ENCODE data around the gene CENPQ. TPM values are rescaled to one million over a fixed set of nuclear protein-coding genes. Genes with fewer than 3 reads are reported as not detected.

Gene CENPQ
- total RNA-seq, 1 experiment from 2014 or later = 11.3 TPM

- Histone ChIP-seq H3K4me3 (replicated peaks in 1 of 2; ENCODE audit: low read depth in 1 of 2, low read length in 2 of 2) (peak overlapping the region; percentile 76 to 97), H3K4me2 (ENCODE audit: low read length) (peak overlapping the region; percentile 87), H3K9me3 (ENCODE audit: control insufficient read depth in 1 of 2, insufficient read depth in 1 of 2, low read depth in 1 of 2, low read length in 2 of 2) (no peaks in the 10 kb centered on the region), H3K27ac (ENCODE audit: low read depth, low read length) (no peak overlapping the region), H3K4me1 (ENCODE audit: control insufficient read depth in 1 of 2, insufficient read depth in 2 of 2, low read length in 2 of 2) (peaks cover 3 to 14% of the 10 kb centered on the region in 2 experiments; a peak in 2 of 4 replicates), H2AFZ (ENCODE audit: low read depth, low read length, poor library complexity, severe bottlenecking) (no peak overlapping the region), H3K9me2 (ENCODE audit: insufficient read depth) (no peaks in the 10 kb centered on the region), H3K36me3 (ENCODE audit: control insufficient read depth in 1 of 2, insufficient read depth in 2 of 2, low read length in 2 of 2) (no peaks in the 10 kb centered on the region), H3K27me3 (ENCODE audit: insufficient read depth, low read length) (no peaks in the 10 kb centered on the region), H3K79me2 (ENCODE audit: insufficient read depth, low read length) (peaks cover 38% of the 10 kb centered on the region), H3K9ac (ENCODE audit: low read length) (peak overlapping the region; percentile 74), H4K20me1 (ENCODE audit: insufficient read depth) (no peaks in the 10 kb centered on the region)
- ChIA-PET RAD21 (ENCODE audit: low non-redundant PET in 1 of 2, low total read pairs in 2 of 2, uncharacterized antibody in 2 of 2, unreplicated experiment in 2 of 2) (no interaction called here), CTCF (no interaction called here), POLR2A (no interaction called here)
- BruUV-seq (replicated peaks) = no TSS peak
- ATAC-seq = no peak
- no peak for DNase-seq (ENCODE audit: low read depth, low spot score)
- intact Hi-C loops (cut with micrococcal nuclease) = no loop called here
- TF ChIP-seq TCF7L2 (IDR thresholded peaks at IDR 0.05; ENCODE audit: borderline replicate concordance, extremely low read depth, insufficient read depth, insufficient read length) (no peak), SP1 (IDR thresholded peaks at IDR 0.05; ENCODE audit: low read depth) (no peak), YY1 (IDR thresholded peaks at IDR 0.05; ENCODE audit: extremely low read depth, insufficient replicate concordance, low read depth, low read length) (no peak), POLR2AphosphoS5 (IDR thresholded peaks at IDR 0.05; ENCODE audit: low read depth, low read length) (no peak), FOSL1 (IDR thresholded peaks at IDR 0.05; ENCODE audit: low read depth) (no peak), EZH2 (IDR thresholded peaks at IDR 0.05) (no peak), EZH2phosphoT487 (IDR thresholded peaks at IDR 0.05; ENCODE audit: borderline replicate concordance) (no peak), ELF1 (IDR thresholded peaks at IDR 0.05; ENCODE audit: borderline replicate concordance, low read depth) (no peak), ZNF274 (IDR thresholded peaks at IDR 0.05; ENCODE audit: low read depth, low read length) (no peak), SRF (IDR thresholded peaks at IDR 0.05; ENCODE audit: low read depth) (no peak), ATF3 (IDR thresholded peaks at IDR 0.05) (no peak)
- TF ChIP-seq, protein P1, sequence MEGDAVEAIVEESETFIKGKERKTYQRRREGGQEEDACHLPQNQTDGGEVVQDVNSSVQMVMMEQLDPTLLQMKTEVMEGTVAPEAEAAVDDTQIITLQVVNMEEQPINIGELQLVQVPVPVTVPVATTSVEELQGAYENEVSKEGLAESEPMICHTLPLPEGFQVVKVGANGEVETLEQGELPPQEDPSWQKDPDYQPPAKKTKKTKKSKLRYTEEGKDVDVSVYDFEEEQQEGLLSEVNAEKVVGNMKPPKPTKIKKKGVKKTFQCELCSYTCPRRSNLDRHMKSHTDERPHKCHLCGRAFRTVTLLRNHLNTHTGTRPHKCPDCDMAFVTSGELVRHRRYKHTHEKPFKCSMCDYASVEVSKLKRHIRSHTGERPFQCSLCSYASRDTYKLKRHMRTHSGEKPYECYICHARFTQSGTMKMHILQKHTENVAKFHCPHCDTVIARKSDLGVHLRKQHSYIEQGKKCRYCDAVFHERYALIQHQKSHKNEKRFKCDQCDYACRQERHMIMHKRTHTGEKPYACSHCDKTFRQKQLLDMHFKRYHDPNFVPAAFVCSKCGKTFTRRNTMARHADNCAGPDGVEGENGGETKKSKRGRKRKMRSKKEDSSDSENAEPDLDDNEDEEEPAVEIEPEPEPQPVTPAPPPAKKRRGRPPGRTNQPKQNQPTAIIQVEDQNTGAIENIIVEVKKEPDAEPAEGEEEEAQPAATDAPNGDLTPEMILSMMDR (IDR thresholded peaks at IDR 0.05 in 2 of 3, conservative IDR thresholded peaks at IDR 0.05 in 1 of 3; ENCODE audit: borderline replicate concordance in 1 of 3, insufficient read depth in 1 of 3, low read depth in 2 of 3, low read length in 2 of 3) = no peak
Observed at GRCh38 chr6:49462071-49462470, 1.1 kb upstream of the CENPQ start.
